Skeletal muscle tissue (tissue), 4 donors: ENCODE data around the gene CNOT6L. TPM values are rescaled to one million over a fixed set of nuclear protein-coding genes. Genes with fewer than 3 reads are reported as not detected.

Experiments used
- H3K27ac ChIP-seq: one replicate; pipeline ENCODE4 v1.7.0; 2013; ENCODE audit warnings: mild to moderate bottlenecking, low read depth, low read length, inconsistent platforms
- H3K27me3 ChIP-seq, 3 donors: one replicate each; pipeline ENCODE4 v1.7.0; 2013; ENCODE audit warnings: low read length in 3 of 3; ENCODE audit not compliant: control insufficient read depth in 3 of 3, insufficient read depth in 3 of 3
- H3K36me3 ChIP-seq, 3 donors: one replicate each; pipeline ENCODE4 v1.7.0; 2013; ENCODE audit warnings: low read length in 3 of 3; ENCODE audit not compliant: control insufficient read depth in 3 of 3, insufficient read depth in 3 of 3
- H3K4me1 ChIP-seq, 3 donors: one replicate each; pipeline ENCODE4 v1.7.0; 2013; ENCODE audit warnings: low read length in 3 of 3, mild to moderate bottlenecking in 3 of 3; ENCODE audit not compliant: control insufficient read depth in 3 of 3, insufficient read depth in 3 of 3
- H3K4me3 ChIP-seq, 3 donors: one replicate each; pipeline ENCODE4 v1.7.0; 2013; ENCODE audit warnings: low read length in 3 of 3
- H3K9ac ChIP-seq, 3 donors: one replicate each; pipeline ENCODE4 v1.7.0; 2013; ENCODE audit warnings: low read length in 3 of 3, mild to moderate bottlenecking in 3 of 3, moderate library complexity in 2 of 3, low read depth in 1 of 3
- H3K9me3 ChIP-seq, 3 donors: one replicate each; pipeline ENCODE4 v1.7.0; 2013; ENCODE audit warnings: low read length in 3 of 3; ENCODE audit not compliant: control insufficient read depth in 3 of 3
- total RNA-seq: library from RNA; depleted of rRNA; stranded (reverse); fragments of >200 nt; gene quantifications from one replicate; pipeline ENCODE4 v1.2.3, GENCODE V29; 2014
- donor health status: Osteomylitis.

Gene CNOT6L
- total RNA-seq, 1 donor from 2014 or later = 31.3 TPM

DNA sequence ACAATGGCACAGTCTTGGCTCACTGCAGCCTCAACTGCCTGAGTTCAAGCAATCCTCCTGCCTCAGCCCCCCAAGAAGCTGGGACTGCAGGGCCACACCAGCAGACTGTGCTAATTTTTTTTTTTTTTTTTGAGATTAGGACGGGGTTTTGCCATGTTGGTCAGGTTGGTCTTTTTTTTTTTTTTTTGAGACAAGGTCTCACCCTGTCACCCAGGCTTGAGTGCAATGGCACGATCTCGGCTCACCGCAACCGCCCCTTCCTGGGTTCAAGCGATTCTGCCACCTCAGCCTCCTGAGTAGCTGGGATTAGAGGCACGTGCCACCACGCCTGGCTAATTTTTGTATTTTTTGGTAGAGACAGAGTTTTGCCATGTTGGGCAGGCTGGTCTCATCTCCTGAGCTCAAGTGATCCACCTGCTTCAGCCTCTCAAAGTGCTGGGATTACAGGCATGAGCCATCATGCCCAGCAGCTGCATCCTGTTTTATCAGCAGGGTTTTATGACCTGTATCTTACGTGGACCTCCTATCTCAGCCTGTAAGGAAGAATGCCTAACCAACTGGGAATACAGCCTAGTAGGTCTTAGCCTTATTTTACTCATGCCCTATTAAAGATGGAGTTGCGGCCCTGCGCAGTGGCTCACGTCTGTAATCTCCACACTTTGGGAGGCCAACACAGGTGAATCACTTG lies 30.3 kb upstream of the CNOT6L start:
- H3K4me3 ChIP-seq = no peak overlapping the region
- no peak overlapping the region for H3K27ac ChIP-seq
- no peaks in the 10 kb centered on the region for H3K36me3 ChIP-seq
- H3K4me1 ChIP-seq = peaks cover 0 to 4% (median 3%) of the 10 kb centered on the region in 3 donors
- H3K27me3 ChIP-seq = no peaks in the 10 kb centered on the region
- H3K9ac ChIP-seq = no peak overlapping the region
- no peaks in the 10 kb centered on the region for H3K9me3 ChIP-seq

DNA sequence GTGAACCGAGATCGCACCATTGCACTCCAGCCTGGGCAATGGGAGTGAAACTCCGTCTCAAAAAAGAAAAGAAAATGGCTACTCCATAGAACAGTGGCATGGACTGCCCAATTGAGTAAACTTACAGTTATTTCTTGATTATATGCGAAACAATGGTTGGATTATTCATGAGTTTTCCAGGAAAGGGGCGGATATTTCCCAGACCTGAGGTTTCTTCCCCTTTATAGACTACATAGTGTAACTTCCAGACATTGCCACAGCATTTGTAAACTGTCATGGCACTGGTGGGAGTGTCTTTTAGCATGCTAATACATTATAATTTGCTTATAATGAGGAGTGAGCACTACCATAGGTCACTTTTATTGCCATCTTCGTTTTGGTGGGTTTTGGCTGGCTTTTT lies 29.3 kb upstream of the CNOT6L start:
- Histone ChIP-seq H3K9ac (no peak overlapping the region), H3K36me3 (no peaks in the 10 kb centered on the region), H3K27ac (no peak overlapping the region), H3K4me1 (peaks cover 0 to 4% (median 3%) of the 10 kb centered on the region in 3 donors), H3K9me3 (no peaks in the 10 kb centered on the region), H3K4me3 (no peak overlapping the region), H3K27me3 (no peaks in the 10 kb centered on the region)

DNA sequence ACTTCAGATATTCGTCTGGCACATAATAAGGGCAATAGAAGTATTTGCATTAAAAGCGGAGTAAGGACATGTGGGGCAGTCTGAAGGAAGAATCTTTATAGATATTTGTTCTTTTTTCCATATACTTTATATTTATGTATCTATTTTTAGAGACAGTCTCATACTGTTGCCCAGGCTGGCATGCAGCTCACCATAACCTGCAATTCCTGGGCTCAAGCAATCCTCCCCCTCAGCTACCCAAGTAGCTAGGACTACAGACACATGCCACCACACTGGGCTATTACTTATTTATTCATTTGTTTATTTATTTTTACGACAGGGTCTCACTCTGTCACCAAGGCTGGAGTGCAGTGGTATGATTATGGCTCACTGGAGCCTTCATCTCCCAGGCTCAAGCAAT lies 26.8 kb upstream of the CNOT6L start:
- Histone ChIP-seq H3K4me1 (peaks cover 0 to 4% (median 3%) of the 10 kb centered on the region in 3 donors), H3K9ac (no peak overlapping the region), H3K27ac (no peak overlapping the region), H3K9me3 (no peaks in the 10 kb centered on the region), H3K36me3 (no peaks in the 10 kb centered on the region), H3K27me3 (no peaks in the 10 kb centered on the region), H3K4me3 (no peak overlapping the region)

DNA sequence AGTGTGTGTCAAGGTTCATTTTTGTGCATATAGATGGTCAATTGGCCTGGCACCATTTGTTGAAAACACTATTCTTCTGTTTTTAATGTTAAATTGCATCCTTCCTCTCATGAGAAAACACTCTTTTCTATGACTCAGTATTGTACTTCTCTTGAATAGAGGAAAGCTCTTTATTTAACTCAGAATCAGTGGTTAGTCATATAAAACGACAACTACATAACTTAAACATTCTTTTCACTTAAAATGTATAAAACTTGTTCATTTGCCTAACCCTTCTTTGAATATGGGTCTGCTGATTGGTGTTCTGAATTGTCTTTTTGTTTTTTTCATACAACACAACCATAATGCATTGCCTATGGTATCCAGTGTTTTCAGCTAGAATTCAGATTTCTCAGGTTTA lies 26.2 kb upstream of the CNOT6L start:
- no peak overlapping the region for H3K27ac ChIP-seq
- H3K4me3 ChIP-seq = no peak overlapping the region
- no peaks in the 10 kb centered on the region for H3K36me3 ChIP-seq
- H3K9me3 ChIP-seq = no peaks in the 10 kb centered on the region
- peaks cover 0 to 4% (median 3%) of the 10 kb centered on the region in 3 donors for H3K4me1 ChIP-seq
- H3K27me3 ChIP-seq = no peaks in the 10 kb centered on the region
- H3K9ac ChIP-seq = no peak overlapping the region

DNA sequence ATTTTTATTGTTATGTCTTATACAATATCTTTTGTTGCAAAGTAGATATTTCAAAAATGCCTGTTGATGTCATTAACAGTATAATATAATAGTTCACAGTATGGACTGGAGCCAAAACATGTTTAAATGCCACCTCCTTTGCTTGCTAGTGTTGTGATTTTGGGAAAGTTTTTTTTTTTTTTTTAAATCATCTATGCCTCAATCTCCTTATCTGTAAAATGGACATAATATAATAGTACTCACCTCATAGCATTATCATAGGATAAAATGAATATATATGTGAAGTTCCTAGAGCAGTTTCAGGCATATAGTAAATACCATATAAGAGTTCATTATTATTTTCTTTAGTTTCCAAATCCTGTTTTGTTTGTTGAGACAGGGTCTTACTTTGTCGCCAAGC lies 25.2 kb upstream of the CNOT6L start:
- no peaks in the 10 kb centered on the region for H3K9me3 ChIP-seq
- H3K27ac ChIP-seq = no peak overlapping the region
- no peak overlapping the region for H3K4me3 ChIP-seq
- H3K9ac ChIP-seq = no peak overlapping the region
- no peaks in the 10 kb centered on the region for H3K27me3 ChIP-seq
- H3K4me1 ChIP-seq = peaks cover 0 to 4% (median 3%) of the 10 kb centered on the region in 3 donors
- no peaks in the 10 kb centered on the region for H3K36me3 ChIP-seq

DNA sequence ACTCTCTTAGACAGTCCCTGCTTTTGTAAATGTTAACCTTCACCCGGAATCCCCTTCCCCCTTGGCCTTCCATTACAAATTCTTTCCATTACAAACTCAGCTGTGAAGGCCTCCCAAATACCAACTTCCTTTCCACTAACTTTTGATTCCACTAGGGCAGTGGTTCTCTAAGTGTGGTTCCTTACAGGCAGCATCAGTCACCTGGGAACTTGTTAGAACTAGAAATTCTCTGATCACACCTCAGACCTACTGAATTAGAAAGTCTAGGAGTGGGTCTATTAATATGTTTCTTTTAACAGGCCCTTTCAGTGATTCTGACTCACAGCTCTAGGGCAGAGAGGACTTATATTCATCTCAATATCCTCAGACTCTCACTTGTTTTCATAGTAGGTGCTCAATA lies 24.5 kb upstream of the CNOT6L start:
- Histone ChIP-seq H3K4me3 (no peak overlapping the region), H3K27me3 (no peaks in the 10 kb centered on the region), H3K27ac (no peak overlapping the region), H3K36me3 (no peaks in the 10 kb centered on the region), H3K9me3 (no peaks in the 10 kb centered on the region), H3K9ac (no peak overlapping the region), H3K4me1 (peaks cover 0 to 4% (median 3%) of the 10 kb centered on the region in 3 donors)

DNA sequence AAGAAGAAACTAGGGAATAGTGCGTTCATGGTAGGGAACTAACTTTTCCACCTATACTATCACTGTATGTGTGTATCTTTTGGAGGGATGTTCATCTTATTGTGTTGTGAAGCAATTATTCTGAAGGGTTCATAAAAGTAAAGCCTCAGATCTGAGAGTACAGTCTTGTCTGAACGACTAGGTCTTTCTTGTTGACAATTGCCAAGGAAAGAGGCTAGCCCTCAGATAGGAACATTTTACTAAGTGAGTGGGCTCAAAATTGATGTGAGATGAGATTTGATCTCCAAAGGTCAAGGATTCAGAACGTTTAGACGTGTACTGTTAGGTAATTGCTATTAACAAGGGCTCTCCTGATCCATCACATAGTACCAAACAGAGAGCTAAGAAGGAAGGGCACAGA lies 15.2 kb upstream of the CNOT6L start:
- Histone ChIP-seq H3K36me3 (no peaks in the 10 kb centered on the region), H3K27ac (no peak overlapping the region), H3K4me3 (no peak overlapping the region), H3K4me1 (no peaks in the 10 kb centered on the region), H3K27me3 (no peaks in the 10 kb centered on the region), H3K9ac (no peak overlapping the region), H3K9me3 (no peaks in the 10 kb centered on the region)

DNA sequence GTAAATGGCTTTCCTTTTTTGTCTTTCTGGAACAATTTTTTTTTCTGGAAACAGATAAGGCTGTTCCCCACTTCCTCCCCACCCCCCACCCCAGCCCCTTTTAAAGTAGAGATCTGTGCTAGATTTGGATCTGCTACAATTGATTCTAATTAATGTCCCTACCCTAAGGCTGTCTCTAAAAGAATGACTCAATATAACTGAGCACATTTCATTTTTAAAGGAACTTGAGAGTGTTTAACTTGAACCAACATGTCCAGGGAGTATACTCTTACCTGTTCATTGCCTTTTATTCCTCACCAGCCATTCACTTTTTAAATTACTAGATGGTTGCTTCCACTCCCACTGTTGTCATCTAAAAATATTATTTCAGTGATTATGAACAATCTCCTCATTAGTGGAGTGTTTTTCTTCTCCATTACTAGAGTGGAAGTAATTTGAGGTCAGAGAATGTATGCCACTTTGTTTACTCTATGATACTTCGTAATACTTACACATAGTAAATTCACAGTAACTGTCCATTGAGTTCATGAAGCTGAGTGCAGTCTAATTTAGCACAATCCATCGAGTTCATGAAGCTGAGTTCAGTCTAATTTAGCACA lies 14.1 kb upstream of the CNOT6L start:
- no peaks in the 10 kb centered on the region for H3K9me3 ChIP-seq
- H3K27ac ChIP-seq = no peak overlapping the region
- no peaks in the 10 kb centered on the region for H3K4me1 ChIP-seq
- H3K9ac ChIP-seq = no peak overlapping the region
- no peaks in the 10 kb centered on the region for H3K36me3 ChIP-seq
- no peaks in the 10 kb centered on the region for H3K27me3 ChIP-seq
- no peak overlapping the region for H3K4me3 ChIP-seq

DNA sequence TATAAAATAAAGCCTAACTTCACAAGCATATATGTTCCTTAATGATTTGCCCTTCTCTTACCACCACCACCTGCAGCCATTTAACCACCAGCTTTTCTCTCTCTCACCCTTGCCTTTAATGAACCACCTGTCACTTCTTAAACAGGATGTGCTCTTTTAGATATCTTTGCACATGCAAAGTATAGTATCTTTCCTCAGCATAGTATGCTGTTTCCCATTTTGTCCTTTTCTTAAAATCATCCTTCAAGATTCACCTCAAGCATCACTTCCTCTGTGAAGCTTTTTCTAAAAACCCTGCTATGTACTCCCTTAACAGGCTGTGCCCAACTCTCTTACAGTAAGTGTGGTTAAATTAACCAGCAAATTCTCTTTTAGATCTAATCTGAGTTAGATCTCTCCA lies 8.2 kb upstream of the CNOT6L start:
- Histone ChIP-seq H3K27ac (no peak overlapping the region), H3K9me3 (no peaks in the 10 kb centered on the region)

DNA sequence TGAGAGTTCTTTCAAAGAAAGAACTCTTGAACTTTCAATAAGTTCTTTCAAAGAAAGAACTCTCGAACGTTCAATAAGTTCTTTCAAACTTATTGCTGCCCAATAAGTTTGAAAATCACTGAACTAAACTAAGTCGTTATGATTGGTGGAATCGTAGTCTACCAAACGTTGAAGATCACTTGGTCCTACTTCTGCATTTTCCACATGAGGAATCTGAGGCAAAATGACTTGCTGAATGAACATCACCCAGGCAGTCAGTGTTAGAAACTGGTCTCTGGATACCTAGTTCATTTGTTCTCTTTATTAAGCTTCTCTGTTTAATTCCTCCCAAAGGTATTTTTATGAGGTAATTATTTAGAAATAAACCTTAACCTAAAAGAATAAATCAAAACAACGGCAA lies 7.1 kb upstream of the CNOT6L start:
- Histone ChIP-seq H3K27me3 (no peaks in the 10 kb centered on the region), H3K4me3 (no peak overlapping the region), H3K9me3 (no peaks in the 10 kb centered on the region), H3K36me3 (no peaks in the 10 kb centered on the region), H3K4me1 (peaks cover 7 to 8% (median 7%) of the 10 kb centered on the region in 3 donors), H3K9ac (no peak overlapping the region), H3K27ac (no peak overlapping the region)

More for the DNA sequence above, 8.2 kb upstream of the CNOT6L start:
- Histone ChIP-seq H3K9ac (no peak overlapping the region), H3K27me3 (no peaks in the 10 kb centered on the region), H3K36me3 (no peaks in the 10 kb centered on the region), H3K4me1 (no peaks in the 10 kb centered on the region), H3K4me3 (no peak overlapping the region)
